AG10803 (cell line): ENCODE measurements around the gene CBARP.

ENCODE experiments used
- DNase-seq: peaks from one replicate; pipeline ENCODE4 v3.0.0; 2010; ENCODE audit warnings: low read depth
- H3K4me3 ChIP-seq: 2 replicates; pipeline ENCODE4 v1.5.1; 2011; ENCODE audit warnings: mild to moderate bottlenecking, low read length, control low read depth
- TF ChIP-seq, protein P1 (sequence below): conservative IDR thresholded peaks from 2 replicates; pipeline ENCODE4 v1.5.1; 2011; ENCODE audit warnings: mild to moderate bottlenecking, low read length, control low read depth, inconsistent platforms

The CBARP gene

GRCh38 chr19:1283917-1284292 is 46.1 kb upstream of the CBARP start:
- TF ChIP-seq, protein P1, sequence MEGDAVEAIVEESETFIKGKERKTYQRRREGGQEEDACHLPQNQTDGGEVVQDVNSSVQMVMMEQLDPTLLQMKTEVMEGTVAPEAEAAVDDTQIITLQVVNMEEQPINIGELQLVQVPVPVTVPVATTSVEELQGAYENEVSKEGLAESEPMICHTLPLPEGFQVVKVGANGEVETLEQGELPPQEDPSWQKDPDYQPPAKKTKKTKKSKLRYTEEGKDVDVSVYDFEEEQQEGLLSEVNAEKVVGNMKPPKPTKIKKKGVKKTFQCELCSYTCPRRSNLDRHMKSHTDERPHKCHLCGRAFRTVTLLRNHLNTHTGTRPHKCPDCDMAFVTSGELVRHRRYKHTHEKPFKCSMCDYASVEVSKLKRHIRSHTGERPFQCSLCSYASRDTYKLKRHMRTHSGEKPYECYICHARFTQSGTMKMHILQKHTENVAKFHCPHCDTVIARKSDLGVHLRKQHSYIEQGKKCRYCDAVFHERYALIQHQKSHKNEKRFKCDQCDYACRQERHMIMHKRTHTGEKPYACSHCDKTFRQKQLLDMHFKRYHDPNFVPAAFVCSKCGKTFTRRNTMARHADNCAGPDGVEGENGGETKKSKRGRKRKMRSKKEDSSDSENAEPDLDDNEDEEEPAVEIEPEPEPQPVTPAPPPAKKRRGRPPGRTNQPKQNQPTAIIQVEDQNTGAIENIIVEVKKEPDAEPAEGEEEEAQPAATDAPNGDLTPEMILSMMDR, result no peak
- no peak overlapping the region for H3K4me3 ChIP-seq
- DNase-seq, result no peak

DNA sequence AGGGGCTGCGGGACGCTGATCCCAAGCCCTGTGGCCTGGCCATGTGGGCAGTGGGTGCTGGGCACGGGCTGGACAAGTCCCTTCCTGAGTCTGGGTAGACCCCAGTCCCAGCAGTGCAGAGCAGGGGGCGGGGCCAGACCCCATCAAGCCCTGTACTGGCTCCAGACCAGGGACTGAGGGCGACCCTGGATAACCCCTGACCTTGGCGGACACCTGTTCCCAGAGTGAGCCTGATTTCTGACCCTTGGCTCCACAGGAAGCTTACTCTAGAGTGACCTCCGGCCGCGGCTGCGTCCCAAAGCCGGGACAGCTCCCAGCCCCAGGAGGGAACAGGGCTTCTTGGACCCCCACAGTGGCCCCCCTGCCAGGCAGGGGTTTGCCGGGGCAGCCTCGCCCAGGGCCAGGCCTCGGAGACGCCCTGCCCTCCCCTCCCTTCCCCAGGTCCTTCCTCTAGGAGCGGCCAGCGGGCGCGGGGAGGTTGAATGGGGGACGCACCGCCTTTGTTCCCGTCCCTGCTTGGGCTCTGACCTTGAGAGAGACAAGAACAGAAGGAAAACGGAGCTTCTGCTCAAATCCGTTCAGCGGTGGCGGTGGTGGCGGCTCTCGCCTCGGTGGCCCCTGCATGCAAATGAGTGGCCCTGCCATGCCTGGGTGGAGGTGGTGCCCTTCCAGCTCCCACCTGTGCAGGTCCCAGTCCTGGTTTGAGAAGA is 45.6 kb upstream of the CBARP start:
- TF ChIP-seq, protein P1, result no peak
- H3K4me3 ChIP-seq, result no peak overlapping the region
- no peak for DNase-seq

GRCh38 chr19:1282588-1283206 is 44.9 kb upstream of the CBARP start:
- H3K4me3 ChIP-seq, result no peak overlapping the region
- no peak for DNase-seq
- TF ChIP-seq, protein P1, result no peak

- H3K4me3 ChIP-seq, result no peak overlapping the region
- TF ChIP-seq, protein P1, result no peak
- DNase-seq, result no peak
These were observed 43.9 kb upstream of the CBARP start for GRCh38 chr19:1281569-1282287.

- no peak for DNase-seq
- H3K4me3 ChIP-seq, result no peak overlapping the region
- TF ChIP-seq, protein P1, result no peak
These were observed 43.1 kb upstream of the CBARP start for GRCh38 chr19:1280636-1281568.

- peak; percentile 76 for DNase-seq
- H3K4me3 ChIP-seq, result no peak overlapping the region
- TF ChIP-seq, protein P1, result peak; percentile 84
These were observed 42.1 kb upstream of the CBARP start for GRCh38 chr19:1279782-1280341.
